ENCODE results near the gene KCNQ5. TPM values are rescaled to one million over a fixed set of nuclear protein-coding genes. Genes with fewer than 3 reads are reported as not detected.

KCNQ5 gene
- total RNA-seq, 1 experiment from 2014 or later = 2.0 TPM

DNA sequence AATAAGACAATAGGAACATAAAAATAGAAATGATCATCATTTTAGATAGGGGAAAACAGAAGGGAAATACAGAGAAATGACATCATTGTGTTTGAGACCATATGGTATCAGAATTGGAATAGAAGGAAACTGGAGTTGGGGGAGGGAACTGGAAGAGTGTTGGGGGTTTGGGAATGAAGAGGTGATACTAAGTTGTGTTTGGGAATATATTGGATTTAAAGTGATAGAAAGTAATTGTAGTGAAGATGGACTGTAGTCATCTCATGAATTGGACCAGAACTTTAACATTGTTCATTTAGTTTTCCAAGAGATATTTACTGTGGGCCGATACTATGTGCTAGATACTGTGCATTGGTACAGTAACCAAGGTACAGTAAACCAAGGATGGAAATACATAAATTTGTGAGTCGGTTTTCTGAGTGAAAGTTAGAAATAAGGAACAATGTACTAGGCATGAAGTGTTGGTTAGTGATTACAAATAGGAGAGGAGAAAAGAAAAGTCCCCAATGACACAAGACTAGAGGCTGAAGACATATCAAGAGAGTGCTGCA lies 32.3 kb downstream of the KCNQ5 start:
- Mint-ChIP-seq H3K27ac (no peak overlapping the region), H3K4me3 (no peak overlapping the region), H3K27me3 (ENCODE audit: low read depth) (no peaks in the 10 kb centered on the region), H3K4me1 (peaks cover 21% of the 10 kb centered on the region), H3K36me3 (no peaks in the 10 kb centered on the region), H3K9me3 (no peaks in the 10 kb centered on the region)
- ChIA-PET CTCF (no interaction called here), POLR2A (no interaction called here)
- ATAC-seq = no peak
- no peak for TF ChIP-seq MXD4 (CRISPR knock-in tag; IDR thresholded peaks at IDR 0.05; ENCODE audit: borderline replicate concordance)
- TF ChIP-seq ZNF219 (CRISPR knock-in tag; IDR thresholded peaks at IDR 0.05; ENCODE audit: borderline replicate concordance) = no peak
- TF ChIP-seq TEAD1 (CRISPR knock-in tag; IDR thresholded peaks at IDR 0.05) = no peak
- no peak for TF ChIP-seq GTF2I (CRISPR knock-in tag; conservative IDR thresholded peaks at IDR 0.05)
- TF ChIP-seq FOXK1 (CRISPR knock-in tag; IDR thresholded peaks at IDR 0.05) = no peak
- no peak for TF ChIP-seq IRF2 (CRISPR knock-in tag; IDR thresholded peaks at IDR 0.05; ENCODE audit: borderline replicate concordance, low read depth)
- TF ChIP-seq HMGA2 (CRISPR knock-in tag; IDR thresholded peaks at IDR 0.05) = no peak
- TF ChIP-seq, protein P1, sequence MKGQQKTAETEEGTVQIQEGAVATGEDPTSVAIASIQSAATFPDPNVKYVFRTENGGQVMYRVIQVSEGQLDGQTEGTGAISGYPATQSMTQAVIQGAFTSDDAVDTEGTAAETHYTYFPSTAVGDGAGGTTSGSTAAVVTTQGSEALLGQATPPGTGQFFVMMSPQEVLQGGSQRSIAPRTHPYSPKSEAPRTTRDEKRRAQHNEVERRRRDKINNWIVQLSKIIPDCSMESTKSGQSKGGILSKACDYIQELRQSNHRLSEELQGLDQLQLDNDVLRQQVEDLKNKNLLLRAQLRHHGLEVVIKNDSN (CRISPR knock-in tag; IDR thresholded peaks at IDR 0.05) = no peak
- TF ChIP-seq ZNF138 (CRISPR knock-in tag; conservative IDR thresholded peaks at IDR 0.05) = no peak
- no peak for TF ChIP-seq FOXJ3 (CRISPR knock-in tag; IDR thresholded peaks at IDR 0.05; ENCODE audit: borderline replicate concordance)
- no peak for DNase-seq (ENCODE audit: low spot score)

DNA sequence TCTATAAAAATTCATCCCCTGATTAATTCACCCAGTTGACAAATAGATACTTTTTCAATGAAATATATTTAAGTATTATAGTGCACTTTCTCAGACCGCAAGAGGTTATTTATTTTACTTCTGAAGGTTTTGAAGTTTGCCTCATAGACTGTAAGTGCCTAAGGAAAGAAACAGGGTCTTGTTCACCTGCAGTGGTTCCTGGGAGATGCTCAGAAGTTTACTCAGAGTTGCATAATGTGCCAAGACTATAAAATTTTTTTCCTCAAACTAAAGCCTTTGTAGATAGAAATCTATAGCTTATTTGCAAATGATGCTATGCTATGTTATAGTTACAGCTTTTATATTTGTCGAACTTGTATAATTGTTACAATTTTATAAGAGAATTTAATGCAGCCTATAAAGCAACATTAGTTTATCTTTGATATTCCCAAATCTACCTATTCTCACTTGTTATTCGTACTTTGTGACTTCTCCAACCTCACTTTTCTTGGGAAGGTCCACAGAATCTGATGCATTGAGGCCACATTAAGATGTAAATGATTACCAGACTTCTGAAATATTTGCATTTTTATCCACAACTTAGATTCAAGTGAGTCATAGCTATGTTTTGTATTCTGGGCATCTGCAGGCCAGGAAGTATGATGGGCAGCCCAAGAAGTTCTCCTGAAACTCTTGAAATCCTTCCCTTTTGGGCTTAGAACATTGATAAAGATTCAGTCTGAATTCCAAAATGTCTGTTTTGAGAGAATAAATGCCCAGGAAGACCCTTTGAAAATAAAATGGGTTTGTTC lies 35.7 kb downstream of the KCNQ5 start:
- H3K36me3 Mint-ChIP-seq = no peaks in the 10 kb centered on the region
- ATAC-seq (no peak), DNase-seq (ENCODE audit: low spot score) (no peak)
- no peak overlapping the region for H3K4me3 Mint-ChIP-seq
- H3K9me3 Mint-ChIP-seq = no peaks in the 10 kb centered on the region
- H3K27me3 Mint-ChIP-seq (ENCODE audit: low read depth) = no peaks in the 10 kb centered on the region
- ChIA-PET CTCF (no interaction called here), POLR2A (no interaction called here)
- peaks cover 5% of the 10 kb centered on the region for H3K4me1 Mint-ChIP-seq
- no peak for TF ChIP-seq FOXJ3 (CRISPR knock-in tag; IDR thresholded peaks at IDR 0.05; ENCODE audit: borderline replicate concordance)
- TF ChIP-seq CBFB (CRISPR knock-in tag; IDR thresholded peaks at IDR 0.05; ENCODE audit: low read depth) = no peak
- no peak for TF ChIP-seq ZNF138 (CRISPR knock-in tag; conservative IDR thresholded peaks at IDR 0.05)
- TF ChIP-seq, protein P2, sequence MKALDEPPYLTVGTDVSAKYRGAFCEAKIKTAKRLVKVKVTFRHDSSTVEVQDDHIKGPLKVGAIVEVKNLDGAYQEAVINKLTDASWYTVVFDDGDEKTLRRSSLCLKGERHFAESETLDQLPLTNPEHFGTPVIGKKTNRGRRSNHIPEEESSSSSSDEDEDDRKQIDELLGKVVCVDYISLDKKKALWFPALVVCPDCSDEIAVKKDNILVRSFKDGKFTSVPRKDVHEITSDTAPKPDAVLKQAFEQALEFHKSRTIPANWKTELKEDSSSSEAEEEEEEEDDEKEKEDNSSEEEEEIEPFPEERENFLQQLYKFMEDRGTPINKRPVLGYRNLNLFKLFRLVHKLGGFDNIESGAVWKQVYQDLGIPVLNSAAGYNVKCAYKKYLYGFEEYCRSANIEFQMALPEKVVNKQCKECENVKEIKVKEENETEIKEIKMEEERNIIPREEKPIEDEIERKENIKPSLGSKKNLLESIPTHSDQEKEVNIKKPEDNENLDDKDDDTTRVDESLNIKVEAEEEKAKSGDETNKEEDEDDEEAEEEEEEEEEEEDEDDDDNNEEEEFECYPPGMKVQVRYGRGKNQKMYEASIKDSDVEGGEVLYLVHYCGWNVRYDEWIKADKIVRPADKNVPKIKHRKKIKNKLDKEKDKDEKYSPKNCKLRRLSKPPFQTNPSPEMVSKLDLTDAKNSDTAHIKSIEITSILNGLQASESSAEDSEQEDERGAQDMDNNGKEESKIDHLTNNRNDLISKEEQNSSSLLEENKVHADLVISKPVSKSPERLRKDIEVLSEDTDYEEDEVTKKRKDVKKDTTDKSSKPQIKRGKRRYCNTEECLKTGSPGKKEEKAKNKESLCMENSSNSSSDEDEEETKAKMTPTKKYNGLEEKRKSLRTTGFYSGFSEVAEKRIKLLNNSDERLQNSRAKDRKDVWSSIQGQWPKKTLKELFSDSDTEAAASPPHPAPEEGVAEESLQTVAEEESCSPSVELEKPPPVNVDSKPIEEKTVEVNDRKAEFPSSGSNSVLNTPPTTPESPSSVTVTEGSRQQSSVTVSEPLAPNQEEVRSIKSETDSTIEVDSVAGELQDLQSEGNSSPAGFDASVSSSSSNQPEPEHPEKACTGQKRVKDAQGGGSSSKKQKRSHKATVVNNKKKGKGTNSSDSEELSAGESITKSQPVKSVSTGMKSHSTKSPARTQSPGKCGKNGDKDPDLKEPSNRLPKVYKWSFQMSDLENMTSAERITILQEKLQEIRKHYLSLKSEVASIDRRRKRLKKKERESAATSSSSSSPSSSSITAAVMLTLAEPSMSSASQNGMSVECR (CRISPR knock-in tag; IDR thresholded peaks at IDR 0.05; ENCODE audit: borderline replicate concordance) = no peak
- no peak for TF ChIP-seq NR2C2 (CRISPR knock-in tag; IDR thresholded peaks at IDR 0.05)
- TF ChIP-seq, protein P3, sequence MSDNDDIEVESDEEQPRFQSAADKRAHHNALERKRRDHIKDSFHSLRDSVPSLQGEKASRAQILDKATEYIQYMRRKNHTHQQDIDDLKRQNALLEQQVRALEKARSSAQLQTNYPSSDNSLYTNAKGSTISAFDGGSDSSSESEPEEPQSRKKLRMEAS (CRISPR knock-in tag; IDR thresholded peaks at IDR 0.05) = no peak
- TF ChIP-seq, protein P4, sequence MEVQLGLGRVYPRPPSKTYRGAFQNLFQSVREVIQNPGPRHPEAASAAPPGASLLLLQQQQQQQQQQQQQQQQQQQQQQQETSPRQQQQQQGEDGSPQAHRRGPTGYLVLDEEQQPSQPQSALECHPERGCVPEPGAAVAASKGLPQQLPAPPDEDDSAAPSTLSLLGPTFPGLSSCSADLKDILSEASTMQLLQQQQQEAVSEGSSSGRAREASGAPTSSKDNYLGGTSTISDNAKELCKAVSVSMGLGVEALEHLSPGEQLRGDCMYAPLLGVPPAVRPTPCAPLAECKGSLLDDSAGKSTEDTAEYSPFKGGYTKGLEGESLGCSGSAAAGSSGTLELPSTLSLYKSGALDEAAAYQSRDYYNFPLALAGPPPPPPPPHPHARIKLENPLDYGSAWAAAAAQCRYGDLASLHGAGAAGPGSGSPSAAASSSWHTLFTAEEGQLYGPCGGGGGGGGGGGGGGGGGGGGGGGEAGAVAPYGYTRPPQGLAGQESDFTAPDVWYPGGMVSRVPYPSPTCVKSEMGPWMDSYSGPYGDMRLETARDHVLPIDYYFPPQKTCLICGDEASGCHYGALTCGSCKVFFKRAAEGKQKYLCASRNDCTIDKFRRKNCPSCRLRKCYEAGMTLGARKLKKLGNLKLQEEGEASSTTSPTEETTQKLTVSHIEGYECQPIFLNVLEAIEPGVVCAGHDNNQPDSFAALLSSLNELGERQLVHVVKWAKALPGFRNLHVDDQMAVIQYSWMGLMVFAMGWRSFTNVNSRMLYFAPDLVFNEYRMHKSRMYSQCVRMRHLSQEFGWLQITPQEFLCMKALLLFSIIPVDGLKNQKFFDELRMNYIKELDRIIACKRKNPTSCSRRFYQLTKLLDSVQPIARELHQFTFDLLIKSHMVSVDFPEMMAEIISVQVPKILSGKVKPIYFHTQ (CRISPR knock-in tag; IDR thresholded peaks at IDR 0.05) = no peak
- no peak overlapping the region for H3K27ac Mint-ChIP-seq

Data from WTC11 (cell line).